GM04503 (cell line): Measurements from ENCODE around the gene AKAP8.
A peak's percentile ranks its signal among the peaks of the same experiment; 100 is the strongest.
"Not testable (repeated sequence)": the region's sequence is repeated elsewhere in the genome, so short reads cannot be mapped to it uniquely, and the experiment has no call there.

Experiments
- DNase-seq: peaks from one replicate; pipeline ENCODE4 v3.0.0-alpha.2; 2012; ENCODE audit warnings: low read depth

Gene AKAP8

GRCh38 chr19:15373644-15374043, 5.9 kb downstream of the AKAP8 start:
- DNase-seq, result no peak

GRCh38 chr19:15372891-15373301, 6.7 kb downstream of the AKAP8 start:
- no peak for DNase-seq

- DNase-seq, result no peak
These were observed 7.1 kb downstream of the AKAP8 start for GRCh38 chr19:15372470-15372869.

DNA sequence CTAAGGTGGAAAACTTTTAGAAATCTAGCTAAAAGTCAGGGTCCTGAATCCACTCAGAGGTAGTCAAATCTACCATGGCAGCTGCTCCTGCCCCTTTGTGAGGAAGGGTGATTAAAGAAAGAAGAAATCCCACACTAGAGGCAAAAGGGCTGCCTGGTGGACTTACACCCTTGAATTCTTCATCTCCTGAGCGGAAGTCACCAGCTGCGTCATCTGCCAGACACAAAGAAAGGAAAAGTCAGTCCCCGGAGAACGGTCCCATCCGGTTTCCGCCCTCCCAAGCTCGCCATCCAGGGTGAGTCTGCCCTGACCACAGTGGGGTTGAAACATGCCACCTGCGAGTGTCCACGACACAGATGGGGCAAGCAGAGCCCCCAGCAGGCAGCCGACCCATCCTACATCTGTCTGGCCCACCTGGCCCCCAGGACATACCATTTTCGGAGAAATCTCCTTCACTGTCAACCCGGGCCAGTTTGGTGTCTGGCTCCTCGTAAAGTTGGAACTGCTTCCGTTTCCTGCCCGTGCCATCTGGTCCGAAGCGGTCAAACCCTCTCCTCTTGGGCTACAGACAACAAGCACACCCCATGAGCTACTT, 7.7 kb downstream of the AKAP8 start:
- DNase-seq, result no peak

GRCh38 chr19:15371119-15371518, 8.5 kb downstream of the AKAP8 start:
- DNase-seq, result no peak

GRCh38 chr19:15369594-15369891, 10.0 kb downstream of the AKAP8 start:
- no peak for DNase-seq

GRCh38 chr19:15368798-15369593, 10.6 kb downstream of the AKAP8 start:
- no peak for DNase-seq

- DNase-seq, result no peak
These were observed 11.4 kb downstream of the AKAP8 start for GRCh38 chr19:15368051-15368632.

- no peak for DNase-seq
These were observed 12.1 kb downstream of the AKAP8 start for GRCh38 chr19:15367439-15367838.

DNA sequence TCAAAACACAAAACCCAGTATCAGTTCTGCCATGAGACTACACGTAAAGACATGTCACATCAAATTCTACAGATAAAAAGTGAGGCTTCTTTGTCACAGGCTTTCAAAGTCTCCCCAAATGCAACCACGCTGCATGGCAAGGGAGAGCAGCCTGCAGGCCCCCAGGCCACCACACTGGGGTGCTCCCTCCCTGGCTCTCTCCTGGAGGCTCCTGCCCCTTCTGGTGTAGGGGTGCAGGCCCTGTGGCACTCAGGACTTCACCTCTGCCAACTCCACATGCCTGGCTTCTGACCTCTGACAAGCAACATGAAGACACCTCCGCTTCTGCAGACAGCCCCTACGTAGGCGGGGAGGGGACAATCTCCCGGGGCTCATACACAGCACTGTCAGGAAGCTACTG, 14.3 kb downstream of the AKAP8 start:
- DNase-seq, result no peak

- DNase-seq, result not testable (repeated sequence)
These were observed 15.8 kb downstream of the AKAP8 start for GRCh38 chr19:15363791-15364190.

- DNase-seq, result not testable (repeated sequence)
These were observed 16.5 kb downstream of the AKAP8 start for GRCh38 chr19:15363048-15363447.

DNA sequence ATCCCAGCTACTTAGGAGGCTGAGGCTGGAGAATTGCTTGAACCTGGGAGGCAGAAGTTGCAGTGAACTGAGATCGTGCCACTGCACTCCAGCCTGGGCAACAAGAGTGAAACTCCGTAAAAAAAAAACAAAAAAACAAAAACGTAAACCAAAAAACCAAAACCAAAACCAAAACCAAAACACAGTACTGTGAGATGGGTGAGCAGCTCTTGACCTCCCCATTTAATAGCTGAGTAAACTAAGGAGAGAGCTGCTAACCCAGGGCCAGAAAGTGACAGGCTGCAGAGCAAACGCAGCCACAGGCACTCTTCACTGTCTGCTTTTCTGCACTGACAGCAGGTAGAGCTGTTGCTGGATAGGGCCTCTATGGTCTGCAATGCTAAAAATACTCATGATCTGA, 19.6 kb downstream of the AKAP8 start:
- not testable (repeated sequence) for DNase-seq

DNA sequence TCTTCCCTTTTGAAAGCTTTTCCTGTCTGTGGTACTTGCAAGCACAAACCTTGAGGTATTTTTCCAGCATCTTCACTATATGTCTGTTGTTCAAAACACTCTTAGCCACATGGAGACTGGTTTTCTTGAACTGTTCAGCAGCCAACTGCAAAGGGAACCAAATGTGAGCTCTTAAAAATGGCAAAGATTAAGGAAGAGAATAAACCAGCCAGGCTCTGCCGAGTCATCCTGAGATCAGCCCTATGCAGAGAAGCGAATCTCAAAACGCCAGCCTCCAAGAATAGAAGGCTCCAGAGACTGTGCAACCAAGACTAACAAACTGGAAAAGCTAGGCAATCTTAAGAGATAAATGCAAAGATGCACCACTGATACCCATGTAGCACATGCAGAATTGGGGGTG, 20.7 kb downstream of the AKAP8 start:
- DNase-seq, result no peak

GRCh38 chr19:15357906-15358305, 21.7 kb downstream of the AKAP8 start:
- no peak for DNase-seq

- DNase-seq, result no peak
These were observed 24.9 kb downstream of the AKAP8 start for GRCh38 chr19:15354566-15355296.

DNA sequence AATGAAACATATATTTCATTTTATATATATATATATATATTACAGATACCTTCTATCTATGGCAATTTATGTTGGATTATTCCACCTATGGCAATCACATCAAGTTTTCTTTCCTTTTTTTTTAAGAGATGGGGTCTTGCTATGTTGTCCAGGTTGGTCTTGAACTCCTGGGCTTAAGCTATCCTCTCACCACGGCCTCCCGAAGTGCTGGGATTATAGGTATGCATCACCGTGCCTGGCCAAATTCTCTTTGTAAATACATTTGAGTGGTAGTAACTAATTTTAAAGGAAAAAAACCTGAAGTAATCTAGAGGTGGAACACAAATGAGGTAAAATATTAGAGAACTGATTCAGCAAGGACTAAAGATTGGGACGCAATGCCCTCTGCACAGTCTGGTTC, 25.7 kb downstream of the AKAP8 start:
- DNase-seq, result no peak

GRCh38 chr19:15352535-15352934, 27.1 kb downstream of the AKAP8 start:
- not testable (repeated sequence) for DNase-seq

GRCh38 chr19:15341328-15341727, 38.3 kb downstream of the AKAP8 start:
- not testable (repeated sequence) for DNase-seq

GRCh38 chr19:15340086-15340485, 39.5 kb downstream of the AKAP8 start:
- no peak for DNase-seq

DNA sequence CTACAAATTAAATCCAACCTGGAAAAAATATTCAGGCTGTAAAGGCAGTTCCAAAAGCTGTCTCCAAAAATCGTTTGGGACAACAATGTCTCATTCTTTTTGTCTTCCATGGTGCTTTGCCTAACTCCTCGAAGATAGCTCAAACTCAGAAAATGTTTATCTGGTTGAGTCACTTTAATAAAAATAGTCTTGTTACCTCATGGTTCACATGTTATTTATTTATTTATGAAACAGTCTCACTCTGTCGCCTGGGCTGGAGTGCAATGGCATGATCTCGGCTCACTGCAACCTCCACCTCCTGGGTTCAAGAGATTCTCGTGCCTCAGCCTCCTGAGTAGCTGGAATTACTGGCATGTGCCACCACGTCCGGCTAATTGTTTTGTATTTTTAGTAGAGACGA, 42.4 kb downstream of the AKAP8 start:
- peak; percentile 58 for DNase-seq

- not testable (repeated sequence) for DNase-seq
These were observed 43.6 kb downstream of the AKAP8 start for GRCh38 chr19:15335992-15336391.
